H1 (cell line): ENCODE data around the gene TAP2. TPM values are rescaled to one million over a fixed set of nuclear protein-coding genes. Genes with fewer than 3 reads are reported as not detected.
A peak's percentile ranks its signal among the peaks of the same experiment; 100 is the strongest.

Experiments
- CTCF ChIA-PET: fragments of 300-600 bp; sonication (Branson Sonifier 250); formaldehyde crosslinking; loops from one replicate; lab custom pipeline; 2021; ENCODE audit not compliant: partially characterized antibody; lab: Charles Lee
- POLR2A ChIA-PET: fragments of 300-600 bp; sonication (Branson Sonifier 250); formaldehyde crosslinking; loops from one replicate; lab custom pipeline; 2021; ENCODE audit warnings: inconsistent platforms; ENCODE audit not compliant: partially characterized antibody; lab: Charles Lee
- DNase-seq, 2 experiments: peaks; one replicate each; pipeline versions ENCODE4 v3.0.0 to v3.0.0-alpha.2; 2010 to 2022; ENCODE audit warnings: low spot score in 2 of 2, low read depth in 1 of 2, mixed read lengths in 1 of 2
- FAIRE-seq: peaks from 2 replicates; lab custom pipeline; 2011; peaks lifted over from hg19 to GRCh38; lab: Jason Lieb, UNC
- H2AFZ ChIP-seq: 2 replicates; pipeline ENCODE4 v1.8.1; 2012; ENCODE audit warnings: low read length, inconsistent platforms
- H2AK5ac ChIP-seq: 2 replicates; pipeline ENCODE4 v1.6.1; 2013; ENCODE audit warnings: low read depth, low read length
- H2BK120ac ChIP-seq: replicated peaks from 2 replicates; pipeline ENCODE3; 2013; ENCODE audit warnings: low read depth, low read length, inconsistent platforms
- H2BK12ac ChIP-seq: 2 replicates; pipeline ENCODE4 v1.6.1; 2013; ENCODE audit warnings: low read depth, low read length
- H2BK15ac ChIP-seq: 2 replicates; pipeline ENCODE4 v1.6.1; 2013; ENCODE audit warnings: low read length
- H2BK20ac ChIP-seq: 2 replicates; pipeline ENCODE4 v1.6.1; 2013; ENCODE audit warnings: low read length
- H2BK5ac ChIP-seq: 2 replicates; pipeline ENCODE4 v1.6.1; 2013; ENCODE audit warnings: low read depth, low read length
- H3K14ac ChIP-seq: 2 replicates; pipeline ENCODE4 v1.6.1; 2013; ENCODE audit warnings: inconsistent platforms; ENCODE audit not compliant: insufficient read length
- H3K18ac ChIP-seq: 2 replicates; pipeline ENCODE4 v1.6.1; 2013; ENCODE audit warnings: low read length; ENCODE audit errors: extremely low read depth
- H3K23ac ChIP-seq: 2 replicates; pipeline ENCODE4 v1.6.1; 2013; ENCODE audit warnings: inconsistent platforms; ENCODE audit not compliant: insufficient read length
- H3K23me2 ChIP-seq: 2 replicates; pipeline ENCODE4 v1.6.1; 2013; ENCODE audit warnings: low read depth, low read length
- H3K27ac ChIP-seq: 2 replicates; pipeline ENCODE4 v1.6.1; 2011; ENCODE audit warnings: low read depth, low read length, inconsistent platforms
- H3K27me3 ChIP-seq, 4 experiments: replicated peaks in 1 of 4; 1 replicate in 1 of 4; 2 replicates in 3 of 4; pipeline versions ENCODE4 v1.6.1 to v1.8.1; 2011 to 2013; ENCODE audit warnings: low read length in 3 of 4, mild to moderate bottlenecking in 3 of 4, inconsistent platforms in 2 of 4, mixed read lengths in 2 of 4, moderate library complexity in 1 of 4; ENCODE audit not compliant: control insufficient read depth in 3 of 4, insufficient read depth in 3 of 4; ENCODE audit errors: extremely low read depth in 1 of 4
- H3K36me3 ChIP-seq, 4 experiments: 2 replicates each; pipeline versions ENCODE4 v1.6.1 to v1.8.1; 2011 to 2013; ENCODE audit warnings: mild to moderate bottlenecking in 4 of 4, low read length in 3 of 4, moderate library complexity in 2 of 4, control low read depth in 1 of 4, inconsistent platforms in 1 of 4; ENCODE audit not compliant: insufficient read depth in 4 of 4, control insufficient read depth in 2 of 4
- H3K4ac ChIP-seq: replicated peaks from 2 replicates; pipeline ENCODE3; 2013; ENCODE audit warnings: low read length, low read depth, mixed read lengths, inconsistent platforms; ENCODE audit not compliant: insufficient read length
- H3K4me1 ChIP-seq, 4 experiments: replicated peaks in 1 of 4; 1 replicate in 1 of 4; 2 replicates in 3 of 4; pipeline versions ENCODE4 v1.6.1 to v1.8.1; 2011 to 2013; ENCODE audit warnings: low read length in 3 of 4, inconsistent platforms in 2 of 4, mixed read lengths in 1 of 4; ENCODE audit not compliant: insufficient read depth in 4 of 4, control insufficient read depth in 3 of 4
- H3K4me2 ChIP-seq, 2 experiments: 2 replicates each; pipeline versions ENCODE4 v1.6.1 to v1.8.1; 2011 to 2013; ENCODE audit warnings: low read depth in 2 of 2, low read length in 2 of 2, control low read depth in 1 of 2, inconsistent platforms in 1 of 2, mild to moderate bottlenecking in 1 of 2; ENCODE audit not compliant: insufficient read depth in 1 of 2
- H3K4me3 ChIP-seq, 4 experiments: fragments of 200-600, 300-600 bp in 1 of 4; sonication (generic), shearing (Covaris generic), sonication (Bioruptor Twin) in 1 of 4; 2 replicates each; pipeline versions ENCODE4 v1.5.1 to v1.8.1; 2011 to 2016; ENCODE audit warnings: low read length in 4 of 4, low read depth in 3 of 4, control low read depth in 2 of 4, inconsistent platforms in 2 of 4, mild to moderate bottlenecking in 2 of 4, mixed read lengths in 1 of 4, moderate library complexity in 1 of 4; ENCODE audit not compliant: insufficient read depth in 2 of 4; ENCODE audit errors: extremely low read depth in 1 of 4
- H3K56ac ChIP-seq: replicated peaks from 2 replicates; pipeline ENCODE3; 2013; ENCODE audit warnings: low read depth, mild to moderate bottlenecking, mixed read lengths, low read length, inconsistent platforms; ENCODE audit not compliant: insufficient read length
- H3K79me1 ChIP-seq: 2 replicates; pipeline ENCODE4 v1.6.1; 2013; ENCODE audit warnings: low read depth, low read length, control low read depth
- H3K79me2 ChIP-seq, 2 experiments: 2 replicates each; pipeline versions ENCODE4 v1.6.1 to v1.8.1; 2012 to 2013; ENCODE audit warnings: low read length in 2 of 2, mild to moderate bottlenecking in 2 of 2, inconsistent platforms in 1 of 2; ENCODE audit not compliant: insufficient read depth in 2 of 2, control insufficient read depth in 1 of 2
- H3K9ac ChIP-seq, 4 experiments: replicated peaks in 1 of 4; 1 replicate in 1 of 4; 2 replicates in 3 of 4; pipeline versions ENCODE4 v1.6.1 to v1.8.1; 2011 to 2013; ENCODE audit warnings: low read depth in 3 of 4, low read length in 3 of 4, control low read depth in 2 of 4, mild to moderate bottlenecking in 2 of 4, moderate library complexity in 2 of 4, inconsistent platforms in 1 of 4; ENCODE audit errors: extremely low read depth in 1 of 4
- H3K9me3 ChIP-seq, 2 experiments: 2 replicates each; pipeline versions ENCODE4 v1.6.1 to v1.8.1; 2012 to 2013; ENCODE audit warnings: mild to moderate bottlenecking in 2 of 2, moderate library complexity in 2 of 2, control low read depth in 1 of 2, inconsistent platforms in 1 of 2, low read depth in 1 of 2, low read length in 1 of 2, mixed read lengths in 1 of 2; ENCODE audit not compliant: insufficient read depth in 2 of 2
- H4K20me1 ChIP-seq, 2 experiments: replicated peaks in 1 of 2; 2 replicates each; pipeline versions ENCODE3 to v1.8.1; 2011 to 2013; ENCODE audit warnings: inconsistent platforms in 2 of 2, low read length in 2 of 2, mild to moderate bottlenecking in 1 of 2; ENCODE audit not compliant: insufficient read depth in 2 of 2, control insufficient read depth in 1 of 2
- H4K5ac ChIP-seq: 2 replicates; pipeline ENCODE4 v1.6.1; 2013; ENCODE audit warnings: low read length, low read depth, mixed read lengths, inconsistent platforms; ENCODE audit not compliant: insufficient read length
- H4K8ac ChIP-seq: 2 replicates; pipeline ENCODE4 v1.8.0; 2013; ENCODE audit warnings: mild to moderate bottlenecking, moderate library complexity, low read length, inconsistent platforms; ENCODE audit not compliant: insufficient read depth; ENCODE audit errors: extremely low read depth
- H4K91ac ChIP-seq: replicated peaks from 2 replicates; pipeline ENCODE3; 2013; ENCODE audit warnings: low read length, mixed read lengths, inconsistent platforms; ENCODE audit not compliant: insufficient read length
- CHD1 ChIP-seq: IDR thresholded peaks from 2 replicates; pipeline ENCODE4 v1.6.1; 2012; ENCODE audit warnings: low read depth, low read length, improper control_type of control experiment
- EZH2 ChIP-seq: fragments of 200-600 bp; sonication (generic); IDR thresholded peaks from 2 replicates; pipeline ENCODE4 v1.7.1; 2012; ENCODE audit warnings: low read depth, mild to moderate bottlenecking, moderate library complexity, low read length, inconsistent platforms; ENCODE audit not compliant: severe bottlenecking
- KDM4A ChIP-seq: IDR thresholded peaks from one replicate; pipeline ENCODE4 v1.7.1; 2012; ENCODE audit warnings: low read depth, mild to moderate bottlenecking, moderate library complexity, low read length, inconsistent platforms; ENCODE audit not compliant: severe bottlenecking
- POLR2AphosphoS5 ChIP-seq: IDR thresholded peaks from 2 replicates; pipeline ENCODE4 v1.6.1; 2011; ENCODE audit warnings: low read depth, low read length
- SRF ChIP-seq: IDR thresholded peaks from 2 replicates; pipeline ENCODE4 v1.6.1; 2011; ENCODE audit warnings: mild to moderate bottlenecking, low read depth, low read length, moderate library complexity
- SUZ12 ChIP-seq: fragments of 200-600 bp; sonication (generic); IDR thresholded peaks from 2 replicates; pipeline ENCODE4 v1.6.1; 2012; ENCODE audit warnings: mild to moderate bottlenecking, inconsistent platforms, low read length, moderate library complexity, mixed read lengths
- TAF1 ChIP-seq: IDR thresholded peaks from 2 replicates; pipeline ENCODE4 v1.6.1; 2011; ENCODE audit warnings: mild to moderate bottlenecking, low read depth, low read length
- YY1 ChIP-seq: IDR thresholded peaks from 2 replicates; pipeline ENCODE4 v1.6.1; 2011; ENCODE audit warnings: low read depth, mild to moderate bottlenecking, low read length
- WGBS, 2 experiments: shearing (Covaris generic) in 1 of 2; methylation state at CpG; one replicate each; pipeline versions ENCODE4 v1.1.6 to v1.1.7; 2013 to 2015; ENCODE audit warnings: low lambda C conversion rate in 2 of 2, mixed read lengths in 2 of 2, inconsistent platforms in 1 of 2, low coverage in 1 of 2, missing lambda C conversion rate in 1 of 2; ENCODE audit not compliant: insufficient replicate concordance in 2 of 2, insufficient coverage in 1 of 2, insufficient read length in 1 of 2; ENCODE audit errors: extremely low coverage in 1 of 2, missing lambda C conversion rate in 1 of 2; 5-methylcytosine and 5-hydroxymethylcytosine counted together
- polyA plus RNA-seq, 7 experiments: library from polyadenylated mRNA; depleted of rRNA in 3 of 7; stranded (reverse) in 5 of 7; unstranded in 2 of 7; fragments of >200 nt in 5 of 7; fragments of 200-250 nt in 2 of 7; gene quantifications; 1 replicate in 5 of 7; 2 replicates in 1 of 7; 4 replicates in 1 of 7; pipeline versions ENCODE4 v1.2.1 to v1.2.3, GENCODE V29; 2011 to 2013; ENCODE audit warnings: missing spikeins in 2 of 7, mixed read lengths in 2 of 7
- total RNA-seq: library from RNA; stranded (reverse); fragmentation: NEBNext Ultra II Directional; extraction: Animal tissue kit (Norgen Biotek cat#: 25700); gene quantifications from 2 replicates; pipeline ENCODE4 v1.2.1, GENCODE V29; 2021

TAP2 gene
- total and polyA plus RNA-seq, 2 of the 8 experiments (the other 6 are each of a cell fraction or from before 2014, with no cell fraction given): 11.3 to 27.2 TPM

GRCh38 chr6:32852844-32853540 lies 14.5 kb upstream of the TAP2 start:
- DNase-seq (peak in 1 of 2 experiments; percentile 73), FAIRE-seq (no peak)
- POLR2A ChIA-PET: interaction anchor here (1.5 to 4.0 kb wide), 4 partner anchors 8 to 118 kb away, joined by 4 to 49 read pairs (median 10); partner anchors contain the start of genes BRD2 and TAP2

More at GRCh38 chr6:32852844-32853540, 14.5 kb upstream of the TAP2 start:
- H2BK120ac ChIP-seq: no peak overlapping the region
- peak overlapping the region; percentile 98 to 99 for H3K4me2 ChIP-seq
- peak overlapping the region; percentile 43; the same call in 1 of the 2 replicates for H4K8ac ChIP-seq
- 4% methylated on average over 36 of the region's 41 CpGs; no CpG with 5 or more reads in 1 of the 2 experiments for WGBS, 2 experiments
- H2BK12ac ChIP-seq: no peak overlapping the region
- H4K91ac ChIP-seq: peak overlapping the region; percentile 26
- H3K23me2 ChIP-seq: peaks cover 13% of the 10 kb centered on the region
- peak overlapping the region in 3 of 4 experiments; percentile 49 to 61 (median 54); a peak in 4 of 7 replicates for H3K9ac ChIP-seq
- H3K14ac ChIP-seq: no peak overlapping the region
- peak overlapping the region; percentile 33 for H3K4ac ChIP-seq
- H2BK15ac ChIP-seq: peak overlapping the region; percentile 89; the same call in 1 of the 2 replicates
- H3K9me3 ChIP-seq: no peaks in the 10 kb centered on the region
- H3K23ac ChIP-seq: no peak overlapping the region
- no peak overlapping the region for H3K27ac ChIP-seq
- H3K36me3 ChIP-seq: peaks cover 0 to 4% (median 0%) of the 10 kb centered on the region in 4 experiments; a peak in 1 of 8 replicates
- no peaks in the 10 kb centered on the region for H3K79me2 ChIP-seq
- H2BK20ac ChIP-seq: no peak overlapping the region
- H2AK5ac ChIP-seq: no peak overlapping the region
- CTCF ChIA-PET: interaction anchor here (0.6 to 19.9 kb wide), 8 partner anchors 11 to 415 kb away, joined by 3 to 402 read pairs (median 5); partner anchors contain the start of genes HLA-DMA, PSMB8 and TAP2
- peaks cover 6 to 41% (median 36%) of the 10 kb centered on the region in 4 experiments for H3K27me3 ChIP-seq
- peak overlapping the region; percentile 25 for H3K56ac ChIP-seq
- no peak overlapping the region; the same call in 1 of the 2 replicates for H3K18ac ChIP-seq
- H2BK5ac ChIP-seq: no peak overlapping the region
- TF ChIP-seq SUZ12 (peak; percentile 63), YY1 (no peak), TAF1 (0 out of 2 replicates have a peak, but pooled peaks have one; percentile 1), CHD1 (no peak), POLR2AphosphoS5 (no peak), KDM4A (peak; percentile 75), EZH2 (peak; percentile 53), SRF (no peak)
- peak overlapping the region; percentile 59 to 77 (median 76) for H3K4me3 ChIP-seq
- peak overlapping the region; percentile 98; the same call in 1 of the 2 replicates for H2AFZ ChIP-seq
- H4K20me1 ChIP-seq: no peaks in the 10 kb centered on the region
- no peaks in the 10 kb centered on the region for H3K79me1 ChIP-seq
- H3K4me1 ChIP-seq: peaks cover 0 to 4% (median 1%) of the 10 kb centered on the region in 4 experiments; a peak in 4 of 7 replicates
- peak overlapping the region; percentile 21 for H4K5ac ChIP-seq
